HG03060 (cell line): Measurements from ENCODE around the gene ITPA.
"Not testable (repeated sequence)": the region's sequence is repeated elsewhere in the genome, so short reads cannot be mapped to it uniquely, and the experiment has no call there.

ENCODE experiments used
- ATAC-seq: cut with Tn5 transposase; IDR thresholded peaks from one replicate; pipeline ENCODE4 v1.9.1; 2021; ENCODE audit warnings: low read depth, moderate number of reproducible peaks; ENCODE audit not compliant: unreplicated experiment

The ITPA gene

DNA sequence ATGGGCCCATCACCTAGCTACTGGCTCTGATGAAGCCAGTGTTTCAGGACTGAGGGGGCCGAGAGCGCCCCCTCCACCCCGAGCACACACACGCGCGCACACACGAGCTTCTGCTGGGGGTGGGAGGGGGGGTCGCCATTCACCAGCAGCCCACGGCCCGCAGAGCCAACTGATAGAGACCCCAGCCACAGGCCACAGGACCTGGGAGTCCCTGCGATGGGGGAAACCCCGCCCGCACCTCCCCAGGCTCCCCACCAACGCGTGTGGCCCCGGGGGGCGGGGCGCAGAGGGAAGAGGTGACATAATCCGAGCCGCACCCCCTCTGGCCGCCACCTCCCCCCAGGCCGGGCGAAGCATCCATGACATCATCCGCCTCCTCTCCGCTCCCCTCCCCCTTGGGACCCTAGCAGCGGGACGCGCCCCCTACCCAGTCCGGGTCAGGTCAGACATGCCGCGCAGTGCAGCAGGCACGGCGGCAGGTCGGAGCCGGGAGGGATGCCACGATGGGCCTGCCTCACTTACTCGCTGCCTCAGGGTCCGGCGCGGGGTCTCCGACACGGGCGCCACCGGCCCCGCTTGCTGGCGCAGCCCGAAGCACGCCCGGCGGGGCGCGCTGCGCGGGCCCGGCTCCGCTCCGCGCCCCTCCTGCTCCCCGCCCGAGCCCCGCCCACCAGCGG lies 36.2 kb upstream of the ITPA start, which contains the start of gene LZTS3:
TSS of gene LZTS3 (minus strand) at position 617 of the 677 bp plus-strand sequence. CDS start 6,386 bp downstream, outside the sequence.
- no peak for ATAC-seq

DNA sequence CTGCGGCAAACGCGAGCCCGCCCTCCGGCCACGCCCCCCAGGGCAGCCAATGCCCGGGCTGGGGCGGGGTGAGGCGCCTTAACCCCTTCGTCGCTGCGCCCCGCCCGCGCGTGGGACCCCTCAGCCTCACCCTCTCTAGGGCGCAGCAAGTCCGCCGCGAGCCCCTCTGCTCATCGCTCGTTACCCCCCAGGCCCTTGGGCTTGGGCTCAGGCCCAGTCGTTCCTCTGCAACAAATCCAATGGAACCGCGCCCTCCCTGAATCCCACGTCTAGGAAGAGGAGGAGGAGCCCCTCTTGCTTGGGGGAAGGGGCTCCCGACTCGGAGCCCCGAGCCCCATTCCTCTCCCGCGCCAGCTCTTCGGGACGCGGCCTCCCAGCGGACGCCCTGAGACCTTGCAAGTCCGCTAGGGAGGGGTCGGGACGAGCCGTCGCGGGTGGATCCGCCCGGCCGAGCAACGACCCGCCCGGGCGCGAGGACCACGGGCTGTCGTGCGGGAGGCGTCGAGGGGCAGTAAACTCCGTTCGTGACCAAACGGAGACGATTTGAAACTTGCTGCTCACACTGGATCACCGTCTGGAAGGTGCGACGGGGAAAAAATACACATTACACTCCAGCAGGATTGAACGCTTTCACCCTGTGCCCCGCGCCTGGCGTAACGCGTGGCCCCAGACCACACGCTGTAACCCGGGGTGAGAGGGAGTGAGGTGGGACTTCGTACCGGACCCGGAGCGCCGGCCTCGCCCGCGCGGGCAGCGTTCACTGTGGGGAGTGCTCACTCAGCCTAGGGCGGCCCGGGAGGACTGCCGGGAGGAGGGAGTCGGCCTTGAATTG lies 35.5 kb upstream of the ITPA start:
- no peak for ATAC-seq

DNA sequence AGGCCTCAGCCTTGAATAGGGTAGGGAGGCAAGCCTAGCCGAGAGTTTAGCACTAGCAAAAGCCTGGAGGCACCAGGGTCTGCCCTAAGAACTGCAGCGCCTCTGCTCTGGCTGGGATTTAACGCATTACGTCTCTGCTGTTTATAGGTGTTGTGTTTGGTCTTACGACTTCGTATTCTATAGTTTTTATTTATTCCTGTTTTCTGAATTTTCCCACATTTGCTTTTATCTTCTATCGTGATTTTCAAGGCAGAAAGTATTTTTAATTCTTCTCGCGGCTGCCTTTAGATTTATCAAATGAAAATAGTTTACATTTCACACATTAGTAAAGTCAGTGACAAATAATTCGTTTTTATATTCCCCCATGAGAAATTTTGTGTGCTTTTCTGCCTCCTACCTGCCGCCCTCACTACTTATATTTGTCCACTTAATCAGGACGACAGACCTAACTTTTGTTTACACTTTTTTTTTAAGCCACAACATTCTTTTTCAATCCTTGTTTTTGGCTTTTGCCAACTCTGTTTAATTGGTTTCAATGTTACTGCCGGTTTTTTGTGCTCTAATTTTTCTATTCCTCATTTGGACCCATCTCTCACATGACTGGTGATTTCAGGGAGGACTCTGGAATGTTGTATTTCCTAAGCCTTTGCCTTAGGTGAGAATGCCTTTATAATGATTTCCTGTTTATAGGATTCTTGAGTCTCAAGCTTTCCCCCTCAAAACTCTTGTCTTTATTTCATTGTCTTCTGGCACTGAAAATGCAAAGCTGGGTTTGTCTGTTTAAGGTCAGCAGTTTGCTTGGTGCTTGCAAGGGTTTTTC lies 34.6 kb upstream of the ITPA start:
- no peak for ATAC-seq

DNA sequence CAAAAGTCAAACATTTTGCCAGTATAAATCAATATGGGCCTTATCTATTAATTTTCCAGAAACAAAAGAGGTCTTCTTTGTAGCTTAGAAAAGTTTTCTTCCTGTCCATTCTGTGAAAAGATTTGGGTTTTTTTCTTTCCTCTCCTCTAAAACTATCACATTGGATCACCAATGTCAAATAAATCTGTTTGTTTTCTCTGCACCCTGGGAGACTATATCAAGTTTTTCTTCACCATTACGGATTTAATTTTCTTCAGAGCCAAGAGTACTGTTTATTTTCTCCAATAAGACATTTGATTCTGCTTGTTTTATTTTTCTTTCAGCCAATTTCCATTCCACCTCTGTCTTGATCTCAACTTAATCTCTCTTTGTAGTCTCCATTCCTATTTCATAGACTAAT lies 34.0 kb upstream of the ITPA start:
- ATAC-seq: no peak

DNA sequence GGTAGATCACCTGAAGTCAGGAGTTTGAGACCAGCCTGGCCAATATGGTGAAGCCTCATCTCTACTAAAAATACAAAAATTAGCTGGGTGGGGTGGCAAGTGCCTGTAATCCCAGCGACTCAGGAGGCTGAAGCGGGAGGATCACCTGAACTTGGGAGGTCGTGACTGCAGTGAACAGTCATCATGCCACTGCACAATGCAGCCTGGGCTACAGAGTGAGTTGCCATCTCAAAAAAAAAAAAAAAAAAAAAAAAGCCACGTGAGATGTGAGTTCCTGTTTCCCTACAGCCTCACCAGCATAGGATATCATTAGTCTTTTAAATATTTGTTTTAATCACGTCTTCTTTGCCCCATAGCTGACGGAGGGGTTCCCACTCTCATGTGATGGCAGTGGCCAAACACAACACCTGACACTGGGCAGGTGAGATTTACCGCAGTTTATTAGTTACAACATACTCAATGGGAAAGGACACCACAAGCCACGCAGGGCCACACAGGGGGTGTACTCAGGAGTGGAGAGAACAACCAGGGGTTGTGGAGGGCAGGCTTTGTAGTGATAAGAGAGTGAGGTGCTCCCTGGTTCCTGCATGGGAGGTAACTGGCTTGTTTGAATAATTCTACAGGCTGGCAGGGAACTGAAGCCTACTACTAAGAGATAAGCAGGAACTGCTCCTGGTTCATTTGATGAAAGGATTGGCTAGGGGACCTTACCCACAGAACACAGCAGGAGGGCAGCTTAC lies 31.4 kb upstream of the ITPA start:
- no peak for ATAC-seq

DNA sequence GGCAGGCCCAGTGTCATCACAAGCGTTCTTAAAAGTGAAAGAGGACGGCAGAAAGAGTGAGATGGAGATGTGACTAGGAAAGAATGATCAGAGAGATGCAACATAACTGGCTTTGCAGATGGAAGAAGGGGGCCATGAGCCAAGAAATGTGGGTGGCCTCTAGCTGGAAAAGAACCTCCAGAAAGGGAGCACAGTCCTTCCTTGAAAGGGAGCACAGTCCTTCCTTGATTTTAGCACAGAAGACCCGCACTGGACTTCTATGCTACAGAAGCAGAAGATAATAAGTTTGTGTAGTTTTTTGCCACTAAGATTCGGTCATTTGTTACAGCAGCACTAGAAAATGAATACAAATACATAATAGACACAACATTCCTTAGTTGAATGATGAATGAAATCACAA lies 29.0 kb upstream of the ITPA start:
- no peak for ATAC-seq

GRCh38 chr20:3181270-3181669 lies 28.0 kb upstream of the ITPA start:
- no peak for ATAC-seq

GRCh38 chr20:3182429-3182828 lies 26.9 kb upstream of the ITPA start:
- not testable (repeated sequence) for ATAC-seq

- ATAC-seq: no peak
Measured at GRCh38 chr20:3183896-3184612, 25.2 kb upstream of the ITPA start.

DNA sequence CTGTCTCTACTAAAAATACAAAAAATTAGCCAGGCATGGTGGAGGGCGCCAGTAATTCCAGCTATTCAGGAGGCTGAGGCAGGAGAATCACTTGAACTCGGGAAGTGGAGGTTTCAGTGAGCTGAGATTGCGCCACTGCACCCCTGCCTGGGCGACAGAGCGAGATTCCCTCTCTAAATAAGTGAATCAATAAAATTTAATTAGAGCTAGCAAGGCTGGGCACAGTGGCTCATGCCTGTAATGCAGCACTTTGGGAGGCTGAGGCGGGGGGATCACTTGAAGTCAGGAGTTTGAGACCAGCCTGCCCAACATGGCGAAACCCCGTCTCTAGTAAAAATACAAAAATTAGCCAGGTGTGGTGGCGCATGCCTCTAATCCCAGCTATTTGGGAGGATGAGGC lies 21.4 kb upstream of the ITPA start:
- not testable (repeated sequence) for ATAC-seq

- ATAC-seq: no peak
Measured at GRCh38 chr20:3188823-3189413, 20.4 kb upstream of the ITPA start.

DNA sequence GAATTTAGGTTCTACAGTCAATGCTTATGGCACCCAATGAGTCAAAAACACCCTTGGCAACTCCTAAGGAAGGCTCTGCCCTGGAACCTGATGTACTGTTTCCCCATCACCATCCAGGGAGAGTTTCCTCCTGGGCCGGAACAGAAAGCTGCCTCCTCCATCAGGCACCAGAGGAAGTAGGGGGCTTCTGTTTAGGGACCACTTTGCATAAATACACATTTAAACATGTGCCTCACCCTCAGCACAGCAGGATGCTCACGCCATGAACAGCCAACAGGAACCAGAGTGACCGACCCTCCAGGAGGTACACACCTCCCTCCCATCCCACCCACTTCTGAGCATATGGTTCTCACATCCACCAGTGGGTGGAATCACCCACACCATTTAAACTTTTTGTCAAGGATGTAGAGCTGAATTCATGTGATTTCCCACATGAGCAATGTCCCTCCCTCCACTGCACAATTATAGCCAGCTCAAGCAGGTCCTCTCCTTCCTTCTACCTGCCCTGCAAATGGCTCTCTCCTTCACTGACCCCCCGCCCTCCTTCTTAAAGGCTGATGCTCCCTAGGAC lies 19.7 kb upstream of the ITPA start:
- ATAC-seq: no peak

DNA sequence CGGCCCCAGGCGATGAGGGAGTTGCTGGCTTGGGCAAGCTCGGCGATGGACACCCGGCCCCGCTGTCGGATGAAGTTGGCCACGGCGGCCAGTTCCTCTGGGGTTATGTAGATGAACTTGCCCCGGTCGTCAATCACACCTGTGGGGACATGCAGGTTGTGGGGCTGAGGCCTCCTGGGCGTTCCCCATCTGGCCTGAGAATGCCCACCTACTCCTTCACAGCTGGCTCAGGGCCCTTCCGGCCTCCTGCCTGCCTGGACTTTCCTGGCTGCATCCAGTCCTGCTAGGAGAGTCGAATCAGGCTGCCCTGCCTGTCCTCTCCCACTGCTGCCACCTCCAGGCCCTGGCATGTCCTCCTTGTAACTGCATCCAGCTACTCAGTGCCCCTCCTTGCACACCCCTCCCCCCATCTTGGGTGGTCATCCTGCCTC lies 18.6 kb upstream of the ITPA start:
- no peak for ATAC-seq

DNA sequence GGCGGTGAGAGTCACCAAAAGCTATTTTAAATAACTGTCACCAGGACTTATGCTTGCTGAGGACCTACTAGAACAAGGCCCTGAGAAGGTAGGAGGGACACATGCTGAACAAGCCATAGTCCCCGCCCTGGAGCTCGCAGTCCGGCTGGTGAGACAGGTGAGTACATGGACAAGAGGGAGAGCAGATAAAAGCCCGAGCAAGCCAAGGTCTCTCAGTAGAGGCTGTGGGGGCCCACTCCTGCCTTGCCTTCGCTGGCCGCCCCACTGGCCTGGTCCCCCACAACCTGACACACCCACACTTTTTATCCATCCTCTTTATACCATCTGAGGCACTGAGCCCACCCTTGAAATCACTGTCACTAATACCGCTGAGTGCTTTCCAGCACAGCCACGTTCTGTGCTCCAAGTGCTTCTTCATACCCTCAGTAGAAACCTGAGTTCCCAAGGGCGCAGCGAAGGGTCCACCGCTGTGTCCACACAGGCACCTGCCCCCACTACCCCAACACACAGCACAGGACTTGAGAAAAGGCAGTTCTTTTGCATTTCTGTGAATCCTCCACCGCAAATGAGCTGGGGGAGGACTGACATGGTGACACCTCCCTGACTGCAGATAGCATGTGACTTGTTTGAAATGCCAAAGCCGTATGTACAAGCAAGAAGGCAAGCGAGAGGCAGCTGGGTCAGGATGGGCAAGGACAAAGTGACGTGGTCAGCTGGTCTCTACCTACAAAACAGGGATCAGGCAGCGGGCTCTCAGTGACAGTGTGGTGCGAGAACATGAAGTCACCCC lies 16.9 kb upstream of the ITPA start:
- no peak for ATAC-seq

GRCh38 chr20:3193806-3194616 lies 15.3 kb upstream of the ITPA start:
- ATAC-seq: no peak

- ATAC-seq: no peak
Measured at GRCh38 chr20:3194617-3195280, 14.5 kb upstream of the ITPA start.
